ENCODE results near the gene SUSD5. TPM values are rescaled to one million over a fixed set of nuclear protein-coding genes. Genes with fewer than 3 reads are reported as not detected.

SUSD5 gene
- total RNA-seq, 1 donor from 2014 or later, result 0.80 TPM

- Histone ChIP-seq H3K4me1 (no peaks in the 10 kb centered on the region), H3K9me3 (replicated peaks) (no peaks in the 10 kb centered on the region), H3K27me3 (ENCODE audit: low read depth) (no peaks in the 10 kb centered on the region), H3K27ac (replicated peaks) (no peak overlapping the region), H3K4me3 (no peak overlapping the region), H3K36me3 (no peaks in the 10 kb centered on the region)
- DNase-seq, result no peak
- intact Hi-C loops (cut with micrococcal nuclease), result no loop called here
- TF ChIP-seq CTCF (IDR thresholded peaks at IDR 0.05; ENCODE audit: borderline replicate concordance), result no peak
These were observed 113.2 kb downstream of the SUSD5 start for GRCh38 chr3:33105341-33105948.

GRCh38 chr3:33104803-33105202, 113.8 kb downstream of the SUSD5 start:
- Histone ChIP-seq H3K27ac (replicated peaks) (no peak overlapping the region), H3K4me1 (no peaks in the 10 kb centered on the region), H3K4me3 (no peak overlapping the region), H3K9me3 (replicated peaks) (no peaks in the 10 kb centered on the region), H3K27me3 (ENCODE audit: low read depth) (no peaks in the 10 kb centered on the region), H3K36me3 (no peaks in the 10 kb centered on the region)
- TF ChIP-seq CTCF (IDR thresholded peaks at IDR 0.05; ENCODE audit: borderline replicate concordance), result no peak
- DNase-seq, result no peak
- intact Hi-C loops (cut with micrococcal nuclease), result no loop called here

GRCh38 chr3:33103480-33103879, 115.1 kb downstream of the SUSD5 start:
- Histone ChIP-seq H3K36me3 (no peaks in the 10 kb centered on the region), H3K9me3 (replicated peaks) (no peaks in the 10 kb centered on the region), H3K27ac (replicated peaks) (no peak overlapping the region), H3K27me3 (ENCODE audit: low read depth) (no peaks in the 10 kb centered on the region), H3K4me3 (no peak overlapping the region), H3K4me1 (no peaks in the 10 kb centered on the region)
- TF ChIP-seq CTCF (IDR thresholded peaks at IDR 0.05; ENCODE audit: borderline replicate concordance), result no peak
- DNase-seq, result no peak
- intact Hi-C loops (cut with micrococcal nuclease), result no loop called here

GRCh38 chr3:33103034-33103433, 115.6 kb downstream of the SUSD5 start:
- TF ChIP-seq CTCF (IDR thresholded peaks at IDR 0.05; ENCODE audit: borderline replicate concordance), result no peak
- no peak for DNase-seq
- H3K4me3 ChIP-seq, result no peak overlapping the region
- intact Hi-C loops (cut with micrococcal nuclease), result no loop called here
- no peaks in the 10 kb centered on the region for H3K27me3 ChIP-seq (ENCODE audit: low read depth)
- no peaks in the 10 kb centered on the region for H3K9me3 ChIP-seq (replicated peaks)
- H3K27ac ChIP-seq (replicated peaks), result no peak overlapping the region
- no peaks in the 10 kb centered on the region for H3K4me1 ChIP-seq
- no peaks in the 10 kb centered on the region for H3K36me3 ChIP-seq

GRCh38 chr3:33100229-33100628, 118.4 kb downstream of the SUSD5 start:
- no peak for TF ChIP-seq CTCF (IDR thresholded peaks at IDR 0.05; ENCODE audit: borderline replicate concordance)
- no peak for DNase-seq
- H3K36me3 ChIP-seq, result no peaks in the 10 kb centered on the region
- H3K4me3 ChIP-seq, result no peak overlapping the region
- no peaks in the 10 kb centered on the region for H3K27me3 ChIP-seq (ENCODE audit: low read depth)
- no peaks in the 10 kb centered on the region for H3K9me3 ChIP-seq (replicated peaks)
- no peak overlapping the region for H3K27ac ChIP-seq (replicated peaks)
- intact Hi-C loops (cut with micrococcal nuclease), result no loop called here
- H3K4me1 ChIP-seq, result peaks cover 23% of the 10 kb centered on the region

Other genes with a start within 250 kb of the SUSD5 start
- gene GLB1, start 121.7 kb downstream of the SUSD5 start, total RNA-seq, result 23.5 TPM
- gene TMPPE, start 121.7 kb downstream of the SUSD5 start, total RNA-seq, result 4.0 TPM
- gene CRTAP, start 104.8 kb downstream of the SUSD5 start, total RNA-seq, result 95.1 TPM
- gene FBXL2, start 58.6 kb upstream of the SUSD5 start, total RNA-seq, result 1.5 TPM
- gene UBP1, start 221.6 kb upstream of the SUSD5 start, total RNA-seq, result 40.6 TPM

All from left ventricle myocardium inferior (tissue), 1 donor.